ENCODE measurements around the gene CAV1.

The CAV1 gene

GRCh38 chr7:116505278-116505677 lies 19.6 kb upstream of the CAV1 start:
- no peak for DNase-seq

- no peak for DNase-seq
Measured at GRCh38 chr7:116505823-116506222, 19.0 kb upstream of the CAV1 start.

- no peak for DNase-seq
Measured at GRCh38 chr7:116509982-116510579, 14.8 kb upstream of the CAV1 start.

- no peak for DNase-seq
Measured at GRCh38 chr7:116510795-116511194, 14.0 kb upstream of the CAV1 start.

GRCh38 chr7:116511552-116512519 lies 13.0 kb upstream of the CAV1 start:
- no peak for DNase-seq

GRCh38 chr7:116512520-116513188 lies 12.2 kb upstream of the CAV1 start:
- DNase-seq: no peak

- DNase-seq: no peak
Measured at GRCh38 chr7:116515584-116515983, 9.3 kb upstream of the CAV1 start.

GRCh38 chr7:116516324-116516723 lies 8.5 kb upstream of the CAV1 start:
- DNase-seq: no peak

- no peak for DNase-seq
Measured at GRCh38 chr7:116517626-116518025, 7.2 kb upstream of the CAV1 start.

GRCh38 chr7:116518961-116519360 lies 5.9 kb upstream of the CAV1 start:
- no peak for DNase-seq

GRCh38 chr7:116521046-116521664 lies 3.7 kb upstream of the CAV1 start:
- DNase-seq: no peak

- no peak for DNase-seq
Measured at GRCh38 chr7:116522247-116522646, 2.6 kb upstream of the CAV1 start.

- DNase-seq: no peak
Measured at GRCh38 chr7:116524221-116524608, 621 bp upstream of the CAV1 start.

- DNase-seq: peak; percentile 36
Measured at GRCh38 chr7:116525298-116525912, 569 bp downstream of the CAV1 start.

- DNase-seq: peak; percentile 59
Measured at GRCh38 chr7:116525913-116526861, 1.4 kb downstream of the CAV1 start.

GRCh38 chr7:116526897-116527296 lies 2.1 kb downstream of the CAV1 start:
- no peak for DNase-seq

GRCh38 chr7:116527521-116527920 lies 2.7 kb downstream of the CAV1 start:
- no peak for DNase-seq

- no peak for DNase-seq
Measured at GRCh38 chr7:116528008-116528789, 3.4 kb downstream of the CAV1 start.

- DNase-seq: no peak
Measured at GRCh38 chr7:116529250-116529649, 4.4 kb downstream of the CAV1 start.

- DNase-seq: no peak
Measured at GRCh38 chr7:116530107-116530820, 5.4 kb downstream of the CAV1 start.

Measured in stimulated activated CD4-positive, alpha-beta T cell treated with anti-CD3 and anti-CD28 coated beads, Interleukin-4, amount 100 ng/mL, for 1 hour (primary cell).